OCI-LY7 (cell line): Measurements from ENCODE around the gene PACSIN2. TPM values are rescaled to one million over a fixed set of nuclear protein-coding genes. Genes with fewer than 3 reads are reported as not detected.

Source experiments
- BruUV-seq: library from RNA; stranded (reverse); fragments of 400-500 nt; replicated peaks from 2 replicates; lab custom pipeline; 2021; lab: Mats Ljungman, UMichigan
- CTCF ChIA-PET: fragments of 300-600 bp; sonication (Branson Sonifier 250); formaldehyde crosslinking; loops from one replicate; lab custom pipeline; 2022; ENCODE audit warnings: antibody characterized with exemption; ENCODE audit not compliant: unreplicated experiment; lab: Charles Lee
- POLR2A ChIA-PET: fragments of 300-600 bp; sonication (Branson Sonifier 250); formaldehyde crosslinking; loops from one replicate; lab custom pipeline; 2022; ENCODE audit warnings: antibody characterized with exemption; lab: Charles Lee
- DNase-seq: peaks from one replicate; pipeline ENCODE4 v3.0.0-alpha.2; 2015; ENCODE audit warnings: low spot score
- H2AFZ ChIP-seq: fragments of 200-600 bp; sonication (generic), shearing (Covaris generic); 2 replicates; pipeline ENCODE4 v1.6.1; 2014; ENCODE audit warnings: mild to moderate bottlenecking, antibody characterized with exemption, low read length, moderate library complexity
- H3K27ac ChIP-seq: fragments of 200-600 bp; sonication (generic); 2 replicates; pipeline ENCODE4 v1.5.1; 2014; ENCODE audit warnings: mixed run types, low read depth, mild to moderate bottlenecking, moderate library complexity, low read length, inconsistent platforms; ENCODE audit not compliant: poor library complexity, severe bottlenecking
- H3K36me3 ChIP-seq: fragments of 200-600 bp; sonication (generic); 2 replicates; pipeline ENCODE4 v1.6.1; 2014; ENCODE audit warnings: mild to moderate bottlenecking, antibody characterized with exemption, low read length, moderate library complexity, mixed read lengths; ENCODE audit not compliant: insufficient read depth
- H3K4me1 ChIP-seq: fragments of 200-600 bp; sonication (generic); 2 replicates; pipeline ENCODE4 v1.5.1; 2014; ENCODE audit warnings: mild to moderate bottlenecking, low read length; ENCODE audit not compliant: insufficient read depth, poor library complexity, severe bottlenecking
- H3K4me2 ChIP-seq: fragments of 200-600 bp; sonication (generic); 2 replicates; pipeline ENCODE4 v1.6.1; 2014; ENCODE audit warnings: mild to moderate bottlenecking, low read length
- H3K4me3 ChIP-seq: fragments of 200-600 bp; sonication (generic); 2 replicates; pipeline ENCODE4 v1.5.1; 2014; ENCODE audit warnings: mild to moderate bottlenecking, low read depth, low read length; ENCODE audit not compliant: poor library complexity, severe bottlenecking
- H3K79me2 ChIP-seq: fragments of 200-600 bp; sonication (generic); 2 replicates; pipeline ENCODE4 v1.6.1; 2016; ENCODE audit warnings: low read depth, mild to moderate bottlenecking, low read length, moderate library complexity, mixed read lengths; ENCODE audit not compliant: insufficient read depth
- H3K9me2 ChIP-seq: fragments of 200-600 bp; sonication (generic); 2 replicates; pipeline ENCODE4 v1.6.1; 2016; ENCODE audit warnings: mild to moderate bottlenecking, low read length, mixed read lengths; ENCODE audit not compliant: insufficient read depth
- H3K9me3 ChIP-seq: fragments of 200-600 bp; sonication (generic); 2 replicates; pipeline ENCODE4 v1.6.1; 2014; ENCODE audit warnings: mild to moderate bottlenecking, mixed run types, low read length, mixed read lengths
- H4K20me1 ChIP-seq: fragments of 200-600 bp; sonication (generic); 2 replicates; pipeline ENCODE4 v1.6.1; 2014; ENCODE audit warnings: mild to moderate bottlenecking, antibody characterized with exemption, low read length, moderate library complexity, mixed read lengths; ENCODE audit not compliant: insufficient read depth
- CTCF ChIP-seq: fragments of 200-600 bp; sonication (generic); conservative IDR thresholded peaks from 2 replicates; pipeline ENCODE4 v1.5.1; 2014; ENCODE audit warnings: mild to moderate bottlenecking, antibody characterized with exemption, low read length, moderate library complexity, mixed read lengths
- EZH2phosphoT487 ChIP-seq: fragments of 200-600 bp; sonication (generic); IDR thresholded peaks from 2 replicates; pipeline ENCODE4 v1.6.1; 2018; ENCODE audit warnings: low read depth, borderline replicate concordance, mild to moderate bottlenecking, mixed run types, antibody characterized with exemption, low read length, moderate library complexity, mixed read lengths
- intact Hi-C: fragments of 100-400 bp; cut with micrococcal nuclease; formaldehyde crosslinking; loops from one replicate; pipeline ENCODE4 v1.10.0; 2022; ENCODE audit not compliant: unreplicated experiment
- total RNA-seq, 2 experiments: library from RNA; depleted of rRNA in 1 of 2; stranded (reverse); fragments of >200 nt in 1 of 2; shearing (Covaris generic) in 1 of 2; gene quantifications; 2 replicates each; pipeline ENCODE4 v1.2.3, GENCODE V29; 2014 to 2022

The PACSIN2 gene
- total RNA-seq, 2 experiments from 2014 or later: 25.4 to 41.7 TPM

DNA sequence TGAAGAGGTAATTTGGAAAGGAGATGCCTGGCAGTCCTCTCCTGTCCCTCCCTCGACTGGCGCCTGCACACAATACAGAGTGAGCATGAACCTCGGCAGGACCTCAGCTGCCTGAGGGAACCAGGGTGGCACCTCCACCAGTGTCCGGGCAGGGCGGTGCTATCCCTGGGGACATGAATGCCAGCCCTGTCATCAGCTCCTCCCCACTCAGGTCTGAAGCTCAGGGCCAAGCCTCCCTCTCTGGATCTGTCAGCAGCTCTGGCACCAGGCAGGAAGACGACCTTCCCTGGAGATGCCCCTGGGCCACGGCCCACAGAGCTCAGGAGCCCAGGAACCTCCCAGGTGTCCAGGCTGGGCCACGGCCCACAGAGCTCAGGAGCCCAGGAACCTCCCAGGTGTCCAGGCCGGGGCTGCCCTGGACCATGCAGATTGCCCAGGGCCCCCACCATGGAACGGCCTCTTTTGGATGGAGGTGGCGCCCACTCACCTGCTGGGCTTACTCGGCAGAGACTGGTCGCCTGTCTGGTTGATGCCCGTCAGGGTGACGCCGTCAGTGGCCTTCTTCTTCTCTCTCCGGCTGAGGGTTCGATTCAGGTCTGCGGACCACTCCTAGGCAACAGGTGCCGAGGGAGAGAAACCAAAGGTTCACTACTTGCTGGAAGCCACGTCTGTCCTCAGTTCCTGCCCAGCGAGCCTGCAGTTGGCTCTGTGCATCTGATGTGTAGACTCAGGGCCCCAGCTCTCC is 136.2 kb downstream of the PACSIN2 start:
- Histone ChIP-seq H3K4me2 (no peak overlapping the region), H3K9me2 (no peaks in the 10 kb centered on the region), H4K20me1 (no peaks in the 10 kb centered on the region), H2AFZ (no peak overlapping the region), H3K36me3 (peaks cover 47% of the 10 kb centered on the region; the same call in 1 of the 2 replicates), H3K79me2 (no peaks in the 10 kb centered on the region), H3K9me3 (no peaks in the 10 kb centered on the region), H3K4me3 (no peak overlapping the region), H3K4me1 (peaks cover 9% of the 10 kb centered on the region), H3K27ac (no peak overlapping the region)
- BruUV-seq: no TSS peak
- intact Hi-C loops: no loop called here
- TF ChIP-seq EZH2phosphoT487 (no peak), CTCF (no peak)
- ChIA-PET CTCF (no interaction called here), POLR2A (no interaction called here)
- no peak for DNase-seq

DNA sequence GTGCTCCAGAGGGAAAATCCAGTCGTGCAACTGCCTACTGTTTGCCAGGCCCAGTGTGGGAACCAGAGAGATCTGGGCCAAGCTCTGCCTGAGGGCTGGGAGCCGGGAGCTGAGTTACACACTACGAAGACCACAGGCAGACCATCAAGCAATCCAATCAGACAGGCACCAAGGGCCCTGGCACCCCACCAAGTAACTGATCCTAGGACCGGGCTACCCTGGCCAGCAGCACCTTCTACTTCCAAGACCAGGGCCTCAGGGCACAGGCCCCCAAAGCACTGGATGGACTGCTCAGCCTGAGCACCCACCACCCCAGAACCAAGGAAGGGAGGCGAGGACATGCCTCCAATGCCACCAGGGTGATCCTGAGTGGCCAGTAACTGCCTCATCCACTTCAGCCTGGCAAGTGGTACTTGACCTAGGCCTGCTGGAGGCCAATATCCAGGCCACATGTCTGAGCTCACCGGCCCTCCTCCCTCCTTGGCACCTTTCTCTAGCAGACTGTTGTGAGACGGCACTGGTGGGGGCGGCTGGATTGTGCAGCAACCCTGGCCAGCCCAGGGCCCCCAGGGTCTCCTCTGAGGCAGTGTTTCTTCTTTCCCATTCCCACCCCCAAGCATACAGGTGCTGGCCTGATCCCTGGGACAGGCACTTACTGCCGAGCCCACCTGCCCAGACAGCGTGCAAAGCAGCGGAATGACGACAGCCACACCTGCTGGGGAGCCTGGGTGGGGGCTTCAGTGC is 137.2 kb downstream of the PACSIN2 start:
- no peak for TF ChIP-seq EZH2phosphoT487
- TF ChIP-seq CTCF: no peak
- BruUV-seq: no TSS peak
- intact Hi-C loops: no loop called here
- Histone ChIP-seq H3K79me2 (no peaks in the 10 kb centered on the region), H3K9me3 (no peaks in the 10 kb centered on the region), H3K4me1 (peaks cover 8% of the 10 kb centered on the region), H2AFZ (no peak overlapping the region), H4K20me1 (no peaks in the 10 kb centered on the region), H3K36me3 (peaks cover 40% of the 10 kb centered on the region; the same call in 1 of the 2 replicates), H3K4me2 (no peak overlapping the region), H3K9me2 (no peaks in the 10 kb centered on the region), H3K4me3 (no peak overlapping the region), H3K27ac (no peak overlapping the region)
- POLR2A ChIA-PET: interaction anchor here (0.6 kb wide), 1 partner anchor 17 kb away, joined by 3 read pairs; no protein-coding TSS in a partner anchor
- DNase-seq: no peak
- CTCF ChIA-PET: no interaction called here

- no TSS peak for BruUV-seq
- ChIA-PET POLR2A (no interaction called here), CTCF (no interaction called here)
- no peak overlapping the region for H3K4me2 ChIP-seq
- no peaks in the 10 kb centered on the region for H3K9me3 ChIP-seq
- H3K79me2 ChIP-seq: no peaks in the 10 kb centered on the region
- H3K4me3 ChIP-seq: no peak overlapping the region
- H3K9me2 ChIP-seq: no peaks in the 10 kb centered on the region
- no peak for TF ChIP-seq EZH2phosphoT487
- TF ChIP-seq CTCF: no peak
- H4K20me1 ChIP-seq: no peaks in the 10 kb centered on the region
- H3K4me1 ChIP-seq: peaks cover 2% of the 10 kb centered on the region
- DNase-seq: no peak
- H3K27ac ChIP-seq: no peak overlapping the region
- intact Hi-C loops: no loop called here
- no peak overlapping the region for H2AFZ ChIP-seq
- H3K36me3 ChIP-seq: peaks cover 36% of the 10 kb centered on the region; the same call in 1 of the 2 replicates
These were observed 137.8 kb downstream of the PACSIN2 start for GRCh38 chr22:42877158-42877557.
